ENCODE results near the gene MYNN. TPM values are rescaled to one million over a fixed set of nuclear protein-coding genes. Genes with fewer than 3 reads are reported as not detected.

MYNN gene
- total RNA-seq, 1 donor from 2014 or later: 31.6 TPM

GRCh38 chr3:169787120-169787519 lies 13.9 kb downstream of the MYNN start:
- H3K36me3 ChIP-seq (ENCODE audit: control insufficient read depth, insufficient read depth, low read length): peaks cover 4% of the 10 kb centered on the region
- no peak for TF ChIP-seq CTCF (IDR thresholded peaks at IDR 0.05; ENCODE audit: insufficient read depth, low read length, severe bottlenecking)
- no peaks in the 10 kb centered on the region for H3K27me3 ChIP-seq (ENCODE audit: control insufficient read depth, insufficient read depth, low read length)
- DNase-seq (ENCODE audit: low read depth) (no peak), FAIRE-seq (no peak)
- no peak overlapping the region for H3K4me3 ChIP-seq (ENCODE audit: low read depth, low read length)

DNA sequence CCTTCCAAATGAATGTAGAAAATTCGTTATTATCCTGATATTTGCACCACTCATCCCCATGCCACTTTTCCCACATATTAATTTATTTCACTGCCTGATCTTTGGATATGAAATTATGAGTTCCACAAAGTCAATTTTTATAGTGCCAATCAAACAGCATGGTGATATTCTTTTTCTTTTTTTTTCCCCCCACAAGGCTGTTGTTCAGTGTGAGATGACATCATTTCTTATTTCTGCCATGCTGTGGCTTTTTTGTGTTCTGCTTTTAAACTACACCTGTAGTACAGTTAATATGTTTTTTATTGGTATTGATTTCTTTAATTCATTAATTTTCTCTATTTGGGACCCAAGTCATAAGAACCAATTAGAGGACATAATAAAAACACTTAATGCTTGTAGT lies 14.6 kb downstream of the MYNN start:
- DNase-seq (ENCODE audit: low read depth) (no peak), FAIRE-seq (no peak)
- TF ChIP-seq CTCF (IDR thresholded peaks at IDR 0.05; ENCODE audit: insufficient read depth, low read length, severe bottlenecking): no peak
- H3K4me3 ChIP-seq (ENCODE audit: low read depth, low read length): no peak overlapping the region
- no peaks in the 10 kb centered on the region for H3K27me3 ChIP-seq (ENCODE audit: control insufficient read depth, insufficient read depth, low read length)
- H3K36me3 ChIP-seq (ENCODE audit: control insufficient read depth, insufficient read depth, low read length): peaks cover 3% of the 10 kb centered on the region

DNA sequence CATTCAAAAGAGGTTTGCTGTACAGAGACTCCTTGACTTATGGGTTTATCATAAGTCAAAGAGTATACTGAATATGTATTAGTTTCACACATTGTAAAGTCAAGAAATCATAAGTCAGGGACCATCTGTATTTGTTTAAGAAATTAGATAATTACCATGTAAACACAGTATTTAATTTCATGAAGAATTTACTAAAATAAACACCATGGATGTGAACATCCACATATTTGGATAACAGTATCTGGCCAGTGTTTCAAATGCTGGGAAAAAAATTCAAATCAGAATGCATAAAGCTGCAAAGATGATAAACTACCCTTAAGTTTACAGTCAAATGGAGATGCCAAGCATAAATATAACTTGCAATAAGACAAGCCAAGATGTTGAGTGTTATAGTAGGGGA lies 17.0 kb downstream of the MYNN start:
- Histone ChIP-seq H3K27me3 (ENCODE audit: control insufficient read depth, insufficient read depth, low read length) (no peaks in the 10 kb centered on the region), H3K36me3 (ENCODE audit: control insufficient read depth, insufficient read depth, low read length) (peaks cover 2% of the 10 kb centered on the region), H3K4me3 (ENCODE audit: low read depth, low read length) (no peak overlapping the region)
- FAIRE-seq (no peak), DNase-seq (ENCODE audit: low read depth) (no peak)
- no peak for TF ChIP-seq CTCF (IDR thresholded peaks at IDR 0.05; ENCODE audit: insufficient read depth, low read length, severe bottlenecking)

DNA sequence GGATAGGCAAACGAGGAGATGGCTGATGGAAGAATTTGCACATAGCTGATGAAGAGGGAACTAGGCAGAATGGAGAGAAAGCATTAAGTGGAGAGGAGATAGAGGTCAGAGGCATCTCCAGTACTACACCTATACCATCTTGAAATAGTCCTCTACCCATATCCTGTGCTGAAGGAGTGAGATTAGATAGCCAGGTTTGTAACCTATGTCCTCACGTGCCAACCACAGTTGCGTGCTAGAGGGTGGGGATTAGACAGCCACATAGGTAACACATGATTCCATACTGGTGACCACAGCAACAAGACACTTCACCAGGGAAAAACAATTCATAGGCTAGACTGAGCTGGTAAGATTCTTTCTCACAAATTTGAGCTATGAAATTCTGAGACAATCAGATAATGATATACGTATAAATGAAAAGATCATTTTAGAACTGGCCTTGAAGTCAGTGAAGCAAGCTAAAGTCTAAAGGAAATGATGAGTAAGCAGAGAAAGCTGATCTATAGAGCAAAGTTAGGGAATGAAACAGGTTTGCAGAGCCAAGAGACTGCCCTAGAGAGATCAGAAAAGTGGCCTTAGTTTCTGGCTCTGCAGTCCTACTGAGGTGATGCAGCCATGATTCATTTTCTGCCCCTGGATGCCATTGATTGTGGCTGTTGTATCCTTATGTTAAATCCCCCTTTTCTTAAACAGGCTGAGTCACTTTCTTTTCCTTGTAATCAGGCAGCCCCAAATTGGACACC lies 17.7 kb downstream of the MYNN start:
- Histone ChIP-seq H3K27me3 (ENCODE audit: control insufficient read depth, insufficient read depth, low read length) (no peaks in the 10 kb centered on the region), H3K36me3 (ENCODE audit: control insufficient read depth, insufficient read depth, low read length) (peaks cover 2% of the 10 kb centered on the region), H3K4me3 (ENCODE audit: low read depth, low read length) (no peak overlapping the region)
- no peak for TF ChIP-seq CTCF (IDR thresholded peaks at IDR 0.05; ENCODE audit: insufficient read depth, low read length, severe bottlenecking)
- FAIRE-seq (no peak), DNase-seq (ENCODE audit: low read depth) (peak; percentile 55)

- H3K36me3 ChIP-seq (ENCODE audit: control insufficient read depth, insufficient read depth, low read length): no peaks in the 10 kb centered on the region
- H3K4me3 ChIP-seq (ENCODE audit: low read depth, low read length): no peak overlapping the region
- DNase-seq (ENCODE audit: low read depth) (no peak), FAIRE-seq (no peak)
- no peak for TF ChIP-seq CTCF (IDR thresholded peaks at IDR 0.05; ENCODE audit: insufficient read depth, low read length, severe bottlenecking)
- H3K27me3 ChIP-seq (ENCODE audit: control insufficient read depth, insufficient read depth, low read length): no peaks in the 10 kb centered on the region
These were observed 19.2 kb downstream of the MYNN start for GRCh38 chr3:169792359-169792758.

DNA sequence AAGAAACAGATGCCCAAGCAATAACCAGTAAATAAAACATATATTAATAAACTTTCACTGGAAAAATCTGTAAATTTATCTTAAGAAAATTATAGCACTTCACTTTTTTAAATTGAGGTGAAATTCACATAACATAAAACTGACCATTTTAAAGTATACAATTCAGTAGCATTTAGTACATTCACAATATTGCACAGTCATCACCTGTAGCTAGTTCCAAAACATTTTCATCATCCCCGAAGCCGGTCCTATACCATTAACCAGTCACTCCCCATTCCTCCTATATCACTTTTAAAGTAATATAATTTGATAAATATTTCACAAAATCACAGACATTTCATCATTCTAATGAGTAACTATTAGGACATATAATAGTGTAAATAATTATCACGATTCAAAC lies 31.5 kb downstream of the MYNN start:
- no peak for TF ChIP-seq CTCF (IDR thresholded peaks at IDR 0.05; ENCODE audit: insufficient read depth, low read length, severe bottlenecking)
- H3K4me3 ChIP-seq (ENCODE audit: low read depth, low read length): no peak overlapping the region
- DNase-seq (ENCODE audit: low read depth) (no peak), FAIRE-seq (no peak)
- no peaks in the 10 kb centered on the region for H3K27me3 ChIP-seq (ENCODE audit: control insufficient read depth, insufficient read depth, low read length)
- H3K36me3 ChIP-seq (ENCODE audit: control insufficient read depth, insufficient read depth, low read length): no peaks in the 10 kb centered on the region

Measured in bronchial epithelial cell (primary cell).